ENCODE results near the gene UNKL. TPM values are rescaled to one million over a fixed set of nuclear protein-coding genes. Genes with fewer than 3 reads are reported as not detected.

The UNKL gene
- total RNA-seq, 1 experiment from 2014 or later, result 32.0 TPM

GRCh38 chr16:1333854-1334700 is 80.4 kb downstream of the UNKL start:
- Histone ChIP-seq H3K23ac (ENCODE audit: insufficient read length, low read depth, low read length) (no peak overlapping the region), H4K91ac (ENCODE audit: insufficient read length, low read depth, low read length) (no peak overlapping the region), H3T11ph (ENCODE audit: low read length) (no peak overlapping the region), H2BK20ac (ENCODE audit: low read depth, low read length, poor library complexity, severe bottlenecking) (no peak overlapping the region), H2BK120ac (ENCODE audit: low read depth, low read length, poor library complexity, severe bottlenecking) (no peak overlapping the region), H3K14ac (ENCODE audit: insufficient read depth, low read length) (no peak overlapping the region; the same call in 1 of the 2 replicates), H4K8ac (replicated peaks; ENCODE audit: insufficient read length, low read depth, low read length) (no peak overlapping the region), H3K9me3 (ENCODE audit: control insufficient read depth, low read depth, low read length) (no peaks in the 10 kb centered on the region), H4K20me1 (ENCODE audit: control insufficient read depth, insufficient read depth, insufficient read length) (no peaks in the 10 kb centered on the region), H2AK5ac (ENCODE audit: insufficient read length, low read length) (no peak overlapping the region), H3K27me3 (ENCODE audit: insufficient read depth, low read length) (peaks cover 16% of the 10 kb centered on the region; the same call in 1 of the 2 replicates), H2BK15ac (ENCODE audit: low read depth, low read length) (no peak overlapping the region), H3K4me1 (ENCODE audit: insufficient read depth, low read length) (no peaks in the 10 kb centered on the region), H3K79me2 (ENCODE audit: insufficient read depth, low read length) (no peaks in the 10 kb centered on the region), H4K5ac (ENCODE audit: insufficient read length, low read depth, low read length) (no peak overlapping the region), H3K79me1 (ENCODE audit: insufficient read depth, low read depth, low read length, poor library complexity, severe bottlenecking) (no peaks in the 10 kb centered on the region), H3K4ac (ENCODE audit: low read depth, low read length) (no peak overlapping the region), H2BK5ac (ENCODE audit: insufficient read length, low read length) (no peak overlapping the region), H3K4me2 (ENCODE audit: insufficient read depth, insufficient read length, low read length) (peak overlapping the region; percentile 27), H2AFZ (ENCODE audit: low read length) (no peak overlapping the region), H3K23me2 (ENCODE audit: insufficient read length, low read depth, low read length, poor library complexity, severe bottlenecking) (peaks cover 20% of the 10 kb centered on the region), H2BK12ac (ENCODE audit: insufficient read length, low read depth, low read length) (no peak overlapping the region), H3K9ac (ENCODE audit: extremely low read depth, insufficient read length, low read length) (no peak overlapping the region), H3K56ac (ENCODE audit: insufficient read length, low read depth, low read length) (no peak overlapping the region), H3K27ac (ENCODE audit: insufficient read length, low read depth, low read length) (no peak overlapping the region), H3K18ac (ENCODE audit: insufficient read length, low read depth, low read length) (no peak overlapping the region)
- H3K36me3 Mint-ChIP-seq (ENCODE audit: insufficient read depth in 1 of 3, low read depth in 3 of 3), result no peaks in the 10 kb centered on the region
- peaks cover 47% of the 10 kb centered on the region for H3K27me3 Mint-ChIP-seq (ENCODE audit: low read depth)
- no peak for DNase-seq
- peak overlapping the region; percentile 44 to 72; a peak in 4 of 5 replicates for H3K4me3 Mint-ChIP-seq
- peaks cover 12 to 18% of the 10 kb centered on the region in 2 experiments for H3K4me1 Mint-ChIP-seq
- no CpG with 5 or more reads among the region's 78 CpGs for WGBS (ENCODE audit: extremely low coverage, insufficient read length, low lambda C conversion rate)
- H3K27ac Mint-ChIP-seq, result no peak overlapping the region
- TF ChIP-seq, protein P1, sequence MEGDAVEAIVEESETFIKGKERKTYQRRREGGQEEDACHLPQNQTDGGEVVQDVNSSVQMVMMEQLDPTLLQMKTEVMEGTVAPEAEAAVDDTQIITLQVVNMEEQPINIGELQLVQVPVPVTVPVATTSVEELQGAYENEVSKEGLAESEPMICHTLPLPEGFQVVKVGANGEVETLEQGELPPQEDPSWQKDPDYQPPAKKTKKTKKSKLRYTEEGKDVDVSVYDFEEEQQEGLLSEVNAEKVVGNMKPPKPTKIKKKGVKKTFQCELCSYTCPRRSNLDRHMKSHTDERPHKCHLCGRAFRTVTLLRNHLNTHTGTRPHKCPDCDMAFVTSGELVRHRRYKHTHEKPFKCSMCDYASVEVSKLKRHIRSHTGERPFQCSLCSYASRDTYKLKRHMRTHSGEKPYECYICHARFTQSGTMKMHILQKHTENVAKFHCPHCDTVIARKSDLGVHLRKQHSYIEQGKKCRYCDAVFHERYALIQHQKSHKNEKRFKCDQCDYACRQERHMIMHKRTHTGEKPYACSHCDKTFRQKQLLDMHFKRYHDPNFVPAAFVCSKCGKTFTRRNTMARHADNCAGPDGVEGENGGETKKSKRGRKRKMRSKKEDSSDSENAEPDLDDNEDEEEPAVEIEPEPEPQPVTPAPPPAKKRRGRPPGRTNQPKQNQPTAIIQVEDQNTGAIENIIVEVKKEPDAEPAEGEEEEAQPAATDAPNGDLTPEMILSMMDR (conservative IDR thresholded peaks at IDR 0.05), result no peak
- no peaks in the 10 kb centered on the region for H3K9me3 Mint-ChIP-seq
